ENCODE data around the gene ZNF420.

DNA sequence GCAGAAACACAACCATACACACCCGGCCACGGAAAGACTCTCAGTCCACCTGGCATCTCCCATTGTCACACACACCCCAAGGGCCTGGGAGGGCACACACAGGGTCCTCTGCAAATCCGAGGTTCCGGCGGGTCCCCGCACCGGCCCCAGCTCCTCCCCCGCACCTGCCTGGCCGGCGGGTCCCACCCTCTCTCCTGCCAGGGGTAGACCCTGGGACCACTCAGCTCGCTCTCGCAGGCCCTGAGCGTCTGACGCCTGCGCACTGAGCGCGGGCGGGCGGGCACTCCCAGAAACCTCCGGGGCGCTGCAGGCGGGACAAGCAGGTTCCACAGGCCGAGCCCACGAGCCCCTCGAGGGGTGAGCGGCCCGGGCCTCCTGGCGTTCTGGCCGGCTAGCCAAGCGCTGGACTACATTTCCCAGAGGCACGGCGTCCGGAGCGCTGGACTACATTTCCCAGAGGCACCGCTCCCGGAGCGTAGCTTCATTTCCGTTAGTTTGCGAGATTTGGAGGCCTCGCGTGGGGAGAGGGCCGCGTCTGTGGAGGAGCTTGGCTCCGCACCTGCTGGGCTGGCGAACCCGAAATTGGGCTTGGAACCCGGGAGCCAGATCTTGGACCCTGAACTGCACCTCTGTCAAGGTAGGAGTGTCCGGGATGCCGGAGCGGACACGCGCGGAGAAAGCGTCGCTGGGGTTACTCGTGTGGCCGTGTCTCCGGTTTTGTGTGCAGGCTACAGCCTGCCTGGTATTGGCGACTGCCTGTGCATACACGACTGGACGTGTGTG is at the start of gene ZNF420:
- TF ChIP-seq POLR2A (IDR thresholded peaks at IDR 0.05; ENCODE audit: low read depth, low read length): peak; percentile 72; the same call in 1 of the 2 replicates
- peak; percentile 67 for TF ChIP-seq POLR2AphosphoS5 (IDR thresholded peaks at IDR 0.05; ENCODE audit: low read depth, low read length)
- no peak for TF ChIP-seq TAF1 (IDR thresholded peaks at IDR 0.05; ENCODE audit: borderline replicate concordance, low read depth, low read length)
